ENCODE measurements around the gene KAZALD1.

The KAZALD1 gene

DNA sequence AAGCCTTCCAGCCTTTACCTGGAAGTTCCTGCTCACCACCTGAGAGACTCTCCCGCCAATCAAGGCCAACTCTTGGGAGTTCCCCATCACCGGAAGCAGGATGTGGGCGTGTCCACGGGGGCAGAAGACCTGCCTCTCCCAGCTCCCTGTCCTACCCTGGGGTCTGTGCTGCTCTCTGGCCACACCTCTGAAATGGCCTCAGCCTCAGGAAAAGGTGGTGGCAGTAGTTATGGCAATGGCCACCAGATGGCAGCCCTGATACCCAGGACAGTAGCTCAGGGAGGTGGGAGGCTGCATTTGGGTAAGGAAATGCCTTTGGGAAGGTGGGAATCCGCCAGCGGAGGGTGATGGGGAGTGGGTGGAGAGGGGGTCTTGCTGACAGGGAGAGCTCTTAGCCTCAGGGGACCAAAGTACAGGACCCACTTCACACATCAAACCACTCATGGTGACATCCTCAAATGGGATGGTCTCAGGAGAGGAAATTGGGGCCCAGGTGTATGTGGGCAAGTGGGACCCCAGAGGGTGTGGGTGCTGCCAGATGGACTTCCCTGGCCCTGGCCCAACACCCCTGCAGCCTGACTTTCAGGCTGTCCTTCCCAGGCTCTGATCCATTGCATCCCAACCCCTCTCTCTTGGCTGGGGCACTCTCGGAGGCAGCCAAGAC is 33.9 kb downstream of the KAZALD1 start:
- DNase-seq (ENCODE audit: low spot score): peak; percentile 86

- no peak for DNase-seq (ENCODE audit: low spot score)
These were observed 34.6 kb downstream of the KAZALD1 start for GRCh38 chr10:101096378-101096777.

- no peak for DNase-seq (ENCODE audit: low spot score)
These were observed 36.1 kb downstream of the KAZALD1 start for GRCh38 chr10:101097881-101098280.

- DNase-seq (ENCODE audit: low spot score): no peak
These were observed 38.1 kb downstream of the KAZALD1 start for GRCh38 chr10:101099901-101100300.

DNA sequence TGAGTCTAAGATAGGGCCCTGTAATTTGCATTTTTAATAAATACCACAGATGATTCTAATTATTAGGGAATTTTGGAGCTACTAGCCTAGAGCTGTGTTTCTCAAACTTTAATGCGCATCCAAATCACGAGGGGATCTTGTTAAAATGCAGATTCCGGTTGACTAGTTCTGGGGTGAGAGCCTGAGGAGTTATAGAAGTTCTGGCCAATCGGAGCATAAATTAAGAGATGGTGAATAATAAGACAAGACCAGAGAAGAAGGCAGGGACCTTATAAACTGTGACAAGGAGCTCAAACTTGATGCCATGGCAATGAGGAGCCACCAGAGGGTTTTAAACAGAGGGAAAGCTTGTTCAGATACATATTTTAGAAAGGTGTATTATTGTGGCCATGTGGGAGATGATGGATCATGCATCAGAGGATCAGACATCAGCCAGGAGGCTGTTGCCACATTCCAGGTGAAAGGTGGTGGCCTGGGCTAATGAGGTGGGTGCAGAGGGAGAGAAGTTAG is 39.6 kb downstream of the KAZALD1 start:
- no peak for DNase-seq (ENCODE audit: low spot score)

- no peak for DNase-seq (ENCODE audit: low spot score)
These were observed 41.6 kb downstream of the KAZALD1 start for GRCh38 chr10:101103430-101103829.

- DNase-seq (ENCODE audit: low spot score): no peak
These were observed 44.6 kb downstream of the KAZALD1 start for GRCh38 chr10:101106351-101106750.

- no peak for DNase-seq (ENCODE audit: low spot score)
These were observed 46.0 kb downstream of the KAZALD1 start for GRCh38 chr10:101107771-101108170.

GRCh38 chr10:101110856-101111523 is 49.2 kb downstream of the KAZALD1 start:
- no peak for DNase-seq (ENCODE audit: low spot score)

GRCh38 chr10:101111547-101111946 is 49.8 kb downstream of the KAZALD1 start:
- no peak for DNase-seq (ENCODE audit: low spot score)

DNA sequence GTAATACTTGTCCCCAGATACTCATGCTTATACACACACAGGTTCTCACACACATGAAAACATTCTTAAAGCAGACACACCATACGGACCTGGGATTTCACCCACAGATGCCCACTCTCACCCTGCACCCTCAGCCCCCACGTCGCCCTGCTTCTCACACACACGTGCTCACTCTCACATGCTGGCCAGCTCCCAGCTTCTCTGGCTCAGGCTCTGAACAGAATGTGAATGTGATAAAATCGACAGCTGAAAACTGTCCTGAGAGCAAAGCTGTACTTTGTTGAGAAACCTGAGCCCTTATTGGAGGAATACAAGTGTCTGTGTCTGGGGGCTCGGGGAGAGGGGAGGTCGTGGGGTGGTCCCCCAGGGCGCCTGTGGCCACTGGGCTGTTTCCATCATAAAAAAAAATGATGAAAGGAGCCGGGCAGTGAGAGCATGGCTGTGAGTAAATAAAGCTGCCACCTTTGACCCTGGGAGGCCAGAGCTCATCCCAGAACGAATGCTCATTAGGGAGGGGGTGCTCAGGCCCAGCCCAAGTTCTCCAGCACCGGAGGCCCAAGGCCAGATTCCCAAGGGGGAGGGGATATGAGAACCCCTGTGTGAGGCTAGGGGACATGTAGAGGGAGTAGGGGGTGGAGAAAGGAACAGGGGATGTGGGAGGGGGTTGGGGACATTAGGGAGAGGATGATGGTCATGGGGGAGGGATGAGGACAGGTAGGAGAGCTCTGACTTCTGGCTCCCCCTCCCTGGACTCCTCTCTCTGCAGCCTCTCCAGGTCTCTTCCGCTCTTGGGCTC is 51.2 kb downstream of the KAZALD1 start:
- no peak for DNase-seq (ENCODE audit: low spot score)

- DNase-seq (ENCODE audit: low spot score): no peak
These were observed 52.2 kb downstream of the KAZALD1 start for GRCh38 chr10:101113890-101114403.

DNA sequence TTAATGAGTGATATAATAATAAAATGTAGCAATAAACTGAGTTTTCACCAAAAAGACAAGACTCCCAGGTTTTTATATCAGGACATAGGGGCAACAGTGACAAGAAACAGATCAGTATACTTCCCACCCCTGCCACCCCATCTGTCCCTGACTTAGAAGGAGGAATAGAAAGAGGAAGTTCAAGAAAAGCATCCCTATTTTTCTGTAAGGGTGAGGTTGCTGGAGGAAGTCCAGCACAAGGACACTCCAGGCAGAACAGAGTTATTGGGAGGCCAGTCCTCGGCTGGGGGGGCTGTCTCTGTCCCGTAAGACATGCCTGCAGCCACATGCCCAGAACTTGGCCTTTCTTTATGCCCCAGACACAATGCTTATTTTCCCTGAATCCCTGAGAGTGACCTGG is 52.9 kb downstream of the KAZALD1 start:
- no peak for DNase-seq (ENCODE audit: low spot score)

Measured in kidney tubule cell (primary cell).